Measurements from ENCODE around the gene OR9A2. TPM values are rescaled to one million over a fixed set of nuclear protein-coding genes. Genes with fewer than 3 reads are reported as not detected.

OR9A2 gene
- total RNA-seq, 1 donor from 2014 or later: not detected

DNA sequence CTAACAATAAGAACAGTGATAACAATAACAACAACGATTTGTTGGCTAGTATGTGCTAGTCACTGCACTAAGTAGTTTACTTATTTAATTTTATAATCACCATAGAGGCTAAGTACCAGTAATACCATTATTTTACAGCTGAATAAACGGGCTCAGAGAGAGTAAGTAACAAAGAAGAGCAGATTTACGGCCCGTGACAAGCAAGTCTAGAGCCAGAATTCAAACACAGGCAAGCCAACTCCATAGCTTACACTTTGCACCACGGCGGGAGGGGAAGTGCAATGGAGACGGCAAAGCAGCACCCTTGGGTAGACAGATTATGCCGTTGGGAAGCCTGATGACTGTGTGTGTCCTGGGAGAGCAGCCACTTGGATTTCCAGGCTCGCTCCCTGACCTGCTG lies 24.0 kb upstream of the OR9A2 start:
- Histone ChIP-seq H3K27ac (no peak overlapping the region), H3K4me1 (peaks cover 4% of the 10 kb centered on the region), H3K27me3 (no peaks in the 10 kb centered on the region), H3K36me3 (no peaks in the 10 kb centered on the region), H3K4me3 (no peak overlapping the region), H3K9me3 (no peaks in the 10 kb centered on the region)
- no peak for DNase-seq (ENCODE audit: extremely low spot score in 2 of 2)
- intact Hi-C loops (cut with DNase I): no loop called here
- TF ChIP-seq POLR2A (IDR thresholded peaks at IDR 0.05) (no peak), POLR2AphosphoS5 (IDR thresholded peaks at IDR 0.05; ENCODE audit: insufficient read depth in 1 of 2, low read depth in 1 of 2) (no peak)
- TF ChIP-seq, protein P1, sequence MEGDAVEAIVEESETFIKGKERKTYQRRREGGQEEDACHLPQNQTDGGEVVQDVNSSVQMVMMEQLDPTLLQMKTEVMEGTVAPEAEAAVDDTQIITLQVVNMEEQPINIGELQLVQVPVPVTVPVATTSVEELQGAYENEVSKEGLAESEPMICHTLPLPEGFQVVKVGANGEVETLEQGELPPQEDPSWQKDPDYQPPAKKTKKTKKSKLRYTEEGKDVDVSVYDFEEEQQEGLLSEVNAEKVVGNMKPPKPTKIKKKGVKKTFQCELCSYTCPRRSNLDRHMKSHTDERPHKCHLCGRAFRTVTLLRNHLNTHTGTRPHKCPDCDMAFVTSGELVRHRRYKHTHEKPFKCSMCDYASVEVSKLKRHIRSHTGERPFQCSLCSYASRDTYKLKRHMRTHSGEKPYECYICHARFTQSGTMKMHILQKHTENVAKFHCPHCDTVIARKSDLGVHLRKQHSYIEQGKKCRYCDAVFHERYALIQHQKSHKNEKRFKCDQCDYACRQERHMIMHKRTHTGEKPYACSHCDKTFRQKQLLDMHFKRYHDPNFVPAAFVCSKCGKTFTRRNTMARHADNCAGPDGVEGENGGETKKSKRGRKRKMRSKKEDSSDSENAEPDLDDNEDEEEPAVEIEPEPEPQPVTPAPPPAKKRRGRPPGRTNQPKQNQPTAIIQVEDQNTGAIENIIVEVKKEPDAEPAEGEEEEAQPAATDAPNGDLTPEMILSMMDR (IDR thresholded peaks at IDR 0.05): no peak

DNA sequence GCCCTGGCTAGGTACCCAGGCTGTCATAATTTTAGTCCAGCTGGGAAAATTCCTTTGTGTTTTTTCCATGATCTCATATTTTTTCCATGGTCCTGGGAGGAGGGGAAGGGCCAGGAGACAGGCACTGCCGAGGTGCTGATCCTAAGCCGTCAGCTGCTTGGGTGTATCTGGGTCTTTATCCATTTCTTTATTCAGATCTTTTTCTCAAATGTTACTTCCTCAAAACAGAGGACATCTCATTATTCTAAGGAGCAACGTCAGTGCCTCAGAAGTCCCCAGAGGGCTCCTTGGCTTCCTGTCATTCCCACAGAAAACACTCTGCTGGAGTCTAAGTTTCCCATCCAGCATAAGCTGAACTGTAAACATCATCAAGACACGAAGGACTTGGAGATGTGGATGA lies 22.4 kb upstream of the OR9A2 start:
- no peaks in the 10 kb centered on the region for H3K27me3 ChIP-seq
- peaks cover 4% of the 10 kb centered on the region for H3K4me1 ChIP-seq
- intact Hi-C loops (cut with DNase I): no loop called here
- no peak overlapping the region for H3K4me3 ChIP-seq
- H3K9me3 ChIP-seq: no peaks in the 10 kb centered on the region
- TF ChIP-seq, protein P1 (IDR thresholded peaks at IDR 0.05): no peak
- TF ChIP-seq POLR2A (IDR thresholded peaks at IDR 0.05): no peak
- TF ChIP-seq POLR2AphosphoS5 (IDR thresholded peaks at IDR 0.05; ENCODE audit: insufficient read depth in 1 of 2, low read depth in 1 of 2): no peak
- H3K36me3 ChIP-seq: no peaks in the 10 kb centered on the region
- DNase-seq (ENCODE audit: extremely low spot score in 2 of 2): no peak
- no peak overlapping the region for H3K27ac ChIP-seq

DNA sequence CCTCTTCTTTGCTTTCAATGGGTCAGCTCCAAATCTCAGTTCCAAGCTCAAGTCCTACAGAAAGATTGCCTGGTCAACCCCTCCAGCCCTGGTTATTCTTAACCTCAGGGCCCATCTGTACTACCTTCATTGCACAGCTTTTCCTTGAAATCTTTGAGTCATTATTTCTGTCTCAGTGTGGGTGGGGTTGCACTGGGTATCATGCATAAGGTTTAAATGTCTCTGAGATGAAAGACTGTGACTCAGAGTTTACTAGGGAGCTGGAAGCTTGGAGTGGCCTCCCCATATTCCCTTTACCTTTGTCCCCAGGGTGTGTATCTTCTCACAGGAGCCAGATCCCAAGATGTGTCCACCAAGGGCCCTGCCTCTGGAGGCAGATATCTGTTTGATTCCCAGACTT lies 21.9 kb upstream of the OR9A2 start:
- no peak for TF ChIP-seq POLR2A (IDR thresholded peaks at IDR 0.05)
- TF ChIP-seq, protein P1 (IDR thresholded peaks at IDR 0.05): no peak
- no peak for TF ChIP-seq POLR2AphosphoS5 (IDR thresholded peaks at IDR 0.05; ENCODE audit: insufficient read depth in 1 of 2, low read depth in 1 of 2)
- no peaks in the 10 kb centered on the region for H3K36me3 ChIP-seq
- no peak for DNase-seq (ENCODE audit: extremely low spot score in 2 of 2)
- H3K4me1 ChIP-seq: peaks cover 4% of the 10 kb centered on the region
- H3K27me3 ChIP-seq: no peaks in the 10 kb centered on the region
- H3K9me3 ChIP-seq: no peaks in the 10 kb centered on the region
- H3K4me3 ChIP-seq: no peak overlapping the region
- intact Hi-C loops (cut with DNase I): no loop called here
- H3K27ac ChIP-seq: no peak overlapping the region

DNA sequence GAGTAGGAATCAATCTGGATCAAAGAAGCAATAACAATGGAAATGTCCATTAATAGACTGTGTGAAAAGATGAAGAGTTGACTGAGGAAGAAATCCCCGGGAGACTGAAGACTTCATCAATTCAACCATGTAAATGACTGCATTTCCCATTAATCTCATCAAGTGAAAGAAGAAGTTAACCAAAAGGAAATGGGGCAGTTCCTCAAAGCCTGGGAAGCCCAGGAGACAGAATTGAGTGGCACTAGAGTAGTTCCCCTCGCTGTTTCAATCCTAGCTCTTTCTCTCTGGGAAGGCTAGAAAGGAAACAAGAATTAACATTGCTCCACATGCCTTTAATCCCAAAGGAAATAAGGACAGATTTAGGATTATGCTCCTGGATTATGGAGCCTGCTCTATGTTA lies 20.4 kb upstream of the OR9A2 start:
- H3K36me3 ChIP-seq: no peaks in the 10 kb centered on the region
- H3K4me3 ChIP-seq: no peak overlapping the region
- H3K9me3 ChIP-seq: no peaks in the 10 kb centered on the region
- TF ChIP-seq, protein P1 (IDR thresholded peaks at IDR 0.05): no peak
- no peak for TF ChIP-seq POLR2AphosphoS5 (IDR thresholded peaks at IDR 0.05; ENCODE audit: insufficient read depth in 1 of 2, low read depth in 1 of 2)
- TF ChIP-seq POLR2A (IDR thresholded peaks at IDR 0.05): no peak
- DNase-seq (ENCODE audit: extremely low spot score in 2 of 2): no peak
- peaks cover 4% of the 10 kb centered on the region for H3K4me1 ChIP-seq
- no peak overlapping the region for H3K27ac ChIP-seq
- intact Hi-C loops (cut with DNase I): no loop called here
- no peaks in the 10 kb centered on the region for H3K27me3 ChIP-seq

DNA sequence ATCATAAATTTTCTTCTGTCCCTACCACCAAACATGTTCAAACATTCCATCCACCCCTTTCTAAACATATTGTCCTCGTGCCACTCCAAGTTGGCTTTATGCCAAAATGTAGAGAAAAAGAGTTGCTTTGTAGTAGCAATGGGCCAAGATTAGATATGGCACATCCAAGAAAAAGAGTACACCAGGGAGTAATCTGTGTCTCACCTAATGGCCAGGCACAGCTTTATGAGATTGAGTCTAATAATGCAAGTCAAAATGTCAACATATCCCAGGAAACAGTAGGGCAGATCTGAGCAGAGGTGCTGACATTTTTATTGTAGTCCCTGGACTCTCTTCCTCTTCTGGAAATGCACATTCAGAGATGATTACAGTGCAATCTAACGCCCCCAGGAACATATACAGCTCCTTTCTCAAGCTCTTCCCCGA lies 19.5 kb upstream of the OR9A2 start:
- H3K4me3 ChIP-seq: no peak overlapping the region
- intact Hi-C loops (cut with DNase I): no loop called here
- no peak for DNase-seq (ENCODE audit: extremely low spot score in 2 of 2)
- no peaks in the 10 kb centered on the region for H3K9me3 ChIP-seq
- no peak overlapping the region for H3K27ac ChIP-seq
- no peaks in the 10 kb centered on the region for H3K36me3 ChIP-seq
- peaks cover 4% of the 10 kb centered on the region for H3K4me1 ChIP-seq
- TF ChIP-seq, protein P1 (IDR thresholded peaks at IDR 0.05): no peak
- no peaks in the 10 kb centered on the region for H3K27me3 ChIP-seq

All from vagina (tissue), 2 donors.